Stimulated activated CD4-positive, alpha-beta T cell treated with anti-CD3 and anti-CD28 coated beads, Interleukin-1b, Interleukin-23, amount 100 ng/mL, for 48 hours (primary cell): ENCODE data around the gene CLMN.
"Not testable (repeated sequence)": the region's sequence is repeated elsewhere in the genome, so short reads cannot be mapped to it uniquely, and the experiment has no call there.

Source experiments
- DNase-seq: peaks from one replicate; pipeline ENCODE4 v3.0.0-alpha.2; 2020

Gene CLMN

GRCh38 chr14:95286645-95287044 lies 33.1 kb downstream of the CLMN start:
- DNase-seq = no peak

GRCh38 chr14:95285566-95285965 lies 34.1 kb downstream of the CLMN start:
- no peak for DNase-seq

- DNase-seq = not testable (repeated sequence)
Observed at GRCh38 chr14:95283802-95284201, 35.9 kb downstream of the CLMN start.

GRCh38 chr14:95282986-95283380 lies 36.7 kb downstream of the CLMN start:
- DNase-seq = not testable (repeated sequence)

- no peak for DNase-seq
Observed at GRCh38 chr14:95282354-95282985, 37.2 kb downstream of the CLMN start.

GRCh38 chr14:95281560-95282176 lies 38.0 kb downstream of the CLMN start:
- DNase-seq = no peak

- no peak for DNase-seq
Observed at GRCh38 chr14:95275494-95275893, 44.2 kb downstream of the CLMN start.

- no peak for DNase-seq
Observed at GRCh38 chr14:95274874-95275273, 44.8 kb downstream of the CLMN start.

GRCh38 chr14:95274279-95274678 lies 45.4 kb downstream of the CLMN start:
- no peak for DNase-seq

- no peak for DNase-seq
Observed at GRCh38 chr14:95273001-95273978, 46.4 kb downstream of the CLMN start.

- DNase-seq = no peak
Observed at GRCh38 chr14:95272057-95272456, 47.7 kb downstream of the CLMN start.

GRCh38 chr14:95270203-95270602 lies 49.5 kb downstream of the CLMN start:
- DNase-seq = no peak

- no peak for DNase-seq
Observed at GRCh38 chr14:95269493-95269892, 50.2 kb downstream of the CLMN start.

- DNase-seq = peak; percentile 14
Observed at GRCh38 chr14:95268350-95268749, 51.4 kb downstream of the CLMN start.

- no peak for DNase-seq
Observed at GRCh38 chr14:95267306-95267705, 52.4 kb downstream of the CLMN start.

- DNase-seq = peak; percentile 74
Observed at GRCh38 chr14:95265106-95266094, 54.3 kb downstream of the CLMN start.

- no peak for DNase-seq
Observed at GRCh38 chr14:95264271-95264973, 55.3 kb downstream of the CLMN start.

GRCh38 chr14:95263527-95264231 lies 56.0 kb downstream of the CLMN start:
- DNase-seq = no peak

GRCh38 chr14:95262511-95262891 lies 57.2 kb downstream of the CLMN start:
- no peak for DNase-seq

GRCh38 chr14:95261616-95262510 lies 57.8 kb downstream of the CLMN start:
- DNase-seq = no peak
